GM12878 (cell line): ENCODE measurements around the gene PRRC2B. TPM values are rescaled to one million over a fixed set of nuclear protein-coding genes. Genes with fewer than 3 reads are reported as not detected.

Experiments
- ATAC-seq: fragments of 200-7000 bp; cut with Tn5 transposase; 3 replicates; pipeline ENCODE4 v1.9.1; 2020; ENCODE audit warnings: mild to moderate bottlenecking, moderate library complexity
- BruUV-seq: library from RNA; stranded (reverse); fragments of 400-500 nt; replicated peaks from 2 replicates; lab custom pipeline; 2021; lab: Mats Ljungman, UMichigan
- CTCF ChIA-PET: fragments of 300-600 bp; sonication (Branson Sonifier 250); formaldehyde crosslinking; extraction: SDS; loops from one replicate; lab custom pipeline; 2021; ENCODE audit warnings: inconsistent platforms; lab: Yijun Ruan, JAX
- POLR2A ChIA-PET: fragments of 350-600 bp; formaldehyde crosslinking; extraction: SDS; loops from one replicate; lab custom pipeline; 2021; ENCODE audit warnings: inconsistent platforms; lab: Charles Lee
- RAD21 ChIA-PET: fragments of 300-600 bp; sonication (Branson Sonifier 250); formaldehyde crosslinking; loops from one replicate; lab custom pipeline; 2023; ENCODE audit warnings: antibody characterized with exemption; ENCODE audit not compliant: unreplicated experiment; lab: Charles Lee
- SMC1A ChIA-PET: fragments of 300-600 bp; sonication (Branson Sonifier 250); formaldehyde crosslinking; loops from one replicate; lab custom pipeline; 2023; ENCODE audit not compliant: unreplicated experiment, uncharacterized antibody; lab: Charles Lee
- DNase-seq: peaks from one replicate; pipeline ENCODE4 v3.0.0-alpha.2; 2011; ENCODE audit warnings: low read depth, low spot score
- FAIRE-seq: peaks from 3 replicates; lab custom pipeline; 2011; peaks lifted over from hg19 to GRCh38; lab: Jason Lieb, UNC
- H2AFZ ChIP-seq: 2 replicates; pipeline ENCODE4 v1.6.0; 2011; ENCODE audit warnings: low read depth, low read length, control low read depth; ENCODE audit not compliant: control insufficient read depth
- H3K27ac ChIP-seq: 2 replicates; pipeline ENCODE4 v1.5.1; 2011; ENCODE audit warnings: control low read depth; ENCODE audit not compliant: control insufficient read depth, insufficient read depth
- H3K27me3 ChIP-seq, 2 experiments: replicated peaks in 1 of 2; 2 replicates each; pipeline versions ENCODE4 v1.6.0 to v1.6.1; 2011; ENCODE audit warnings: low read length in 1 of 2; ENCODE audit not compliant: control insufficient read depth in 2 of 2, insufficient read depth in 2 of 2
- H3K36me3 ChIP-seq, 2 experiments: 2 replicates each; pipeline ENCODE4 v1.5.1; 2011; ENCODE audit warnings: low read length in 1 of 2; ENCODE audit not compliant: control insufficient read depth in 2 of 2, insufficient read depth in 2 of 2
- H3K4me1 ChIP-seq: 2 replicates; pipeline ENCODE4 v1.6.1; 2011; ENCODE audit warnings: mild to moderate bottlenecking, low read length, moderate library complexity, mixed read lengths; ENCODE audit not compliant: control insufficient read depth, insufficient read depth
- H3K4me2 ChIP-seq: 2 replicates; pipeline ENCODE4 v1.6.0; 2011; ENCODE audit warnings: control low read depth; ENCODE audit not compliant: control insufficient read depth, insufficient read depth
- H3K4me3 ChIP-seq: fragments of 200-600 bp; sonication (generic); 2 replicates; pipeline ENCODE4 v1.5.1; 2016
- H3K79me2 ChIP-seq: 2 replicates; pipeline ENCODE4 v1.6.0; 2011; ENCODE audit warnings: low read length; ENCODE audit not compliant: control insufficient read depth, insufficient read depth
- H3K9ac ChIP-seq: 2 replicates; pipeline ENCODE4 v1.8.0; 2011; ENCODE audit warnings: low read length, control low read depth, mixed read lengths; ENCODE audit not compliant: control insufficient read depth, insufficient read depth
- H3K9me3 ChIP-seq: replicated peaks from 3 replicates; pipeline ENCODE4 v1.5.1; 2011; ENCODE audit warnings: mild to moderate bottlenecking, low read length; ENCODE audit not compliant: control insufficient read depth, insufficient read depth
- H4K20me1 ChIP-seq: 2 replicates; pipeline ENCODE4 v1.6.0; 2011; ENCODE audit not compliant: control insufficient read depth, insufficient read depth
- ATF7 ChIP-seq: fragments of 450-650 bp; IDR thresholded peaks from 2 replicates; pipeline ENCODE4 v1.6.1; 2016; ENCODE audit warnings: low read depth, mild to moderate bottlenecking
- CBX3 ChIP-seq: fragments of 200-600 bp; sonication (generic); IDR thresholded peaks from 2 replicates; pipeline ENCODE4 v1.6.1; 2016; ENCODE audit warnings: low read depth, borderline replicate concordance
- CEBPB ChIP-seq, 2 experiments: fragments of 150-350 bp in 1 of 2; IDR thresholded peaks; 2 replicates each; pipeline ENCODE4 v1.6.1; 2012 to 2014; ENCODE audit warnings: low read depth in 2 of 2, low read length in 2 of 2, borderline replicate concordance in 1 of 2, inconsistent platforms in 1 of 2
- HDGF ChIP-seq: fragments of 450-650 bp; IDR thresholded peaks from 2 replicates; pipeline ENCODE4 v1.6.1; 2016; ENCODE audit warnings: antibody characterized with exemption
- MEF2B ChIP-seq: fragments of 450-650 bp; IDR thresholded peaks from 2 replicates; pipeline ENCODE4 v1.6.1; 2018; ENCODE audit warnings: mild to moderate bottlenecking, moderate library complexity; ENCODE audit not compliant: partially characterized antibody, poor library complexity, severe bottlenecking
- NR2C1 ChIP-seq: fragments of 450-650 bp; IDR thresholded peaks from 2 replicates; pipeline ENCODE4 v1.6.1; 2017; ENCODE audit warnings: antibody characterized with exemption, mild to moderate bottlenecking, moderate library complexity
- PAX5 ChIP-seq: IDR thresholded peaks from 2 replicates; pipeline ENCODE4 v1.6.1; 2011; ENCODE audit warnings: low read depth, low read length, borderline replicate concordance
- RBBP5 ChIP-seq: fragments of 200-600 bp; sonication (generic); conservative IDR thresholded peaks from 2 replicates; pipeline ENCODE4 v1.6.1; 2016
- SREBF2 ChIP-seq: IDR thresholded peaks from 2 replicates; pipeline ENCODE4 v1.6.1; 2012; ENCODE audit warnings: mild to moderate bottlenecking, low read length
- STAT3 ChIP-seq: IDR thresholded peaks from 2 replicates; pipeline ENCODE4 v1.6.1; 2011; ENCODE audit warnings: low read depth, low read length, improper control_type of control experiment
- TBL1XR1 ChIP-seq: IDR thresholded peaks from 2 replicates; pipeline ENCODE4 v1.6.1; 2012; ENCODE audit warnings: low read depth, low read length, improper control_type of control experiment
- ZBED1 ChIP-seq: IDR thresholded peaks from 2 replicates; pipeline ENCODE4 v1.6.1; 2016; ENCODE audit warnings: borderline replicate concordance
- WGBS: methylation state at CpG from one replicate; pipeline ENCODE4 v1.1.6; 2016; ENCODE audit warnings: low lambda C conversion rate; ENCODE audit not compliant: insufficient replicate concordance, insufficient coverage; ENCODE audit errors: missing lambda C conversion rate; 5-methylcytosine and 5-hydroxymethylcytosine counted together
- in situ Hi-C: fragments of 300-500 bp; cut with MboI; formaldehyde crosslinking; loops from 9 replicates; pipeline ENCODE4 v1.14.3; 2018; ENCODE audit warnings: mixed read lengths
- intact Hi-C: fragments of 100-400 bp; cut with micrococcal nuclease; formaldehyde crosslinking; loops from one replicate; pipeline ENCODE4 v1.14.2; 2022; ENCODE audit not compliant: unreplicated experiment
- polyA plus RNA-seq, 11 experiments: library from polyadenylated mRNA; depleted of rRNA in 4 of 11; unstranded in 6 of 11; stranded (reverse) in 5 of 11; fragments of >200 nt; fragmentation: Nextera tagmentation in 4 of 11; fragmentation: Illumina TruSeq in 1 of 11; extraction: Ambion mirVana in 4 of 11; extraction: Trizol in 1 of 11; gene quantifications; 1 replicate in 1 of 11; 2 replicates in 10 of 11; pipeline versions ENCODE4 v1.2.1 to v1.2.3, GENCODE V29; 2011 to 2016; ENCODE audit warnings: inconsistent platforms in 2 of 11, missing spikeins in 2 of 11, low read depth in 1 of 11
- total RNA-seq, 4 experiments: library from RNA; depleted of rRNA in 3 of 4; stranded (reverse); fragments of >200 nt in 3 of 4; fragmentation: Illumina TruSeq in 1 of 4; extraction: Trizol in 1 of 4; gene quantifications; 2 replicates each; pipeline versions ENCODE4 v1.2.1 to v1.2.3, GENCODE V29; 2013 to 2021
- TF ChIP-seq, protein P1 (sequence below): fragments of 450-650 bp; IDR thresholded peaks from 2 replicates; pipeline ENCODE4 v1.6.1; 2016; ENCODE audit warnings: mild to moderate bottlenecking, moderate library complexity, borderline replicate concordance
- TF ChIP-seq, protein P2 (sequence below): IDR thresholded peaks from 2 replicates; pipeline ENCODE4 v1.6.1; 2011; ENCODE audit warnings: borderline replicate concordance, low read depth, mild to moderate bottlenecking, moderate library complexity, low read length; ENCODE audit not compliant: insufficient read depth, poor library complexity, severe bottlenecking

Gene PRRC2B
- total and polyA plus RNA-seq, 10 of the 15 experiments (the other 5 are each of a cell fraction or from before 2014, with no cell fraction given): 0.84 to 155 (median 28.7) TPM

DNA sequence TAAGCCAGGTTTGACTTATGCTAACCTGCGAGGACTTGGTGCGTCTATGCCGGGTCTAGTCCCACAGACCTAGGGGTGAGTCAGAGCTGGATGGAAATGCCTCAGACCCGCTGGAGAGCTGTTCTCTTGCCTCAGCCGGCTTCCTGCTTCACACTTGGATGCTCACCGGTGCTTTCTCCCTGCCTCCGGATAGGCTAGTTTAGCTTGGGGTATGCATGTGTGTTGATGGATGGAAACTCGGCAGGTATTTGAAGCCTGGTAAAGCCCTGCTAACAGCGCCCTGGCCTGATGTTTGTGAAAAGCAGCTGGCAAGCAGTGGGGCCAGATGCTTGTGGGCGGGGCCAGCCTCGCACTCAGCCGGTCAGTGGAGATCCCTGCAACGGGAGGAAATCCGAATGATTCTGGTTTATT lies 29.3 kb downstream of the PRRC2B start:
- RAD21 ChIA-PET: no interaction called here
- SMC1A ChIA-PET: no interaction called here
- CTCF ChIA-PET: no interaction called here
- no peaks in the 10 kb centered on the region for H3K27me3 ChIP-seq
- no peak overlapping the region for H2AFZ ChIP-seq
- H3K4me2 ChIP-seq: no peak overlapping the region
- H3K9ac ChIP-seq: no peak overlapping the region
- POLR2A ChIA-PET: no interaction called here
- peaks cover 13 to 20% of the 10 kb centered on the region in 2 experiments; a peak in 3 of 4 replicates for H3K36me3 ChIP-seq
- H3K79me2 ChIP-seq: peaks cover 81% of the 10 kb centered on the region
- no peak overlapping the region for H3K27ac ChIP-seq
- no peaks in the 10 kb centered on the region; the same call in 1 of the 2 replicates for H3K4me1 ChIP-seq
- intact Hi-C loops: no loop called here
- H3K9me3 ChIP-seq: no peaks in the 10 kb centered on the region
- FAIRE-seq: no peak
- no peak for TF ChIP-seq CBX3
- TF ChIP-seq, protein P1, sequence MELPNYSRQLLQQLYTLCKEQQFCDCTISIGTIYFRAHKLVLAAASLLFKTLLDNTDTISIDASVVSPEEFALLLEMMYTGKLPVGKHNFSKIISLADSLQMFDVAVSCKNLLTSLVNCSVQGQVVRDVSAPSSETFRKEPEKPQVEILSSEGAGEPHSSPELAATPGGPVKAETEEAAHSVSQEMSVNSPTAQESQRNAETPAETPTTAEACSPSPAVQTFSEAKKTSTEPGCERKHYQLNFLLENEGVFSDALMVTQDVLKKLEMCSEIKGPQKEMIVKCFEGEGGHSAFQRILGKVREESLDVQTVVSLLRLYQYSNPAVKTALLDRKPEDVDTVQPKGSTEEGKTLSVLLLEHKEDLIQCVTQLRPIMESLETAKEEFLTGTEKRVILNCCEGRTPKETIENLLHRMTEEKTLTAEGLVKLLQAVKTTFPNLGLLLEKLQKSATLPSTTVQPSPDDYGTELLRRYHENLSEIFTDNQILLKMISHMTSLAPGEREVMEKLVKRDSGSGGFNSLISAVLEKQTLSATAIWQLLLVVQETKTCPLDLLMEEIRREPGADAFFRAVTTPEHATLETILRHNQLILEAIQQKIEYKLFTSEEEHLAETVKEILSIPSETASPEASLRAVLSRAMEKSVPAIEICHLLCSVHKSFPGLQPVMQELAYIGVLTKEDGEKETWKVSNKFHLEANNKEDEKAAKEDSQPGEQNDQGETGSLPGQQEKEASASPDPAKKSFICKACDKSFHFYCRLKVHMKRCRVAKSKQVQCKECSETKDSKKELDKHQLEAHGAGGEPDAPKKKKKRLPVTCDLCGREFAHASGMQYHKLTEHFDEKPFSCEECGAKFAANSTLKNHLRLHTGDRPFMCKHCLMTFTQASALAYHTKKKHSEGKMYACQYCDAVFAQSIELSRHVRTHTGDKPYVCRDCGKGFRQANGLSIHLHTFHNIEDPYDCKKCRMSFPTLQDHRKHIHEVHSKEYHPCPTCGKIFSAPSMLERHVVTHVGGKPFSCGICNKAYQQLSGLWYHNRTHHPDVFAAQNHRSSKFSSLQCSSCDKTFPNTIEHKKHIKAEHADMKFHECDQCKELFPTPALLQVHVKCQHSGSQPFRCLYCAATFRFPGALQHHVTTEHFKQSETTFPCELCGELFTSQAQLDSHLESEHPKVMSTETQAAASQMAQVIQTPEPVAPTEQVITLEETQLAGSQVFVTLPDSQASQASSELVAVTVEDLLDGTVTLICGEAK: no peak
- no peak for TF ChIP-seq PAX5
- no peak for TF ChIP-seq NR2C1
- TF ChIP-seq TBL1XR1: no peak
- no peak for TF ChIP-seq ATF7
- TF ChIP-seq SREBF2: no peak
- TF ChIP-seq, protein P2, sequence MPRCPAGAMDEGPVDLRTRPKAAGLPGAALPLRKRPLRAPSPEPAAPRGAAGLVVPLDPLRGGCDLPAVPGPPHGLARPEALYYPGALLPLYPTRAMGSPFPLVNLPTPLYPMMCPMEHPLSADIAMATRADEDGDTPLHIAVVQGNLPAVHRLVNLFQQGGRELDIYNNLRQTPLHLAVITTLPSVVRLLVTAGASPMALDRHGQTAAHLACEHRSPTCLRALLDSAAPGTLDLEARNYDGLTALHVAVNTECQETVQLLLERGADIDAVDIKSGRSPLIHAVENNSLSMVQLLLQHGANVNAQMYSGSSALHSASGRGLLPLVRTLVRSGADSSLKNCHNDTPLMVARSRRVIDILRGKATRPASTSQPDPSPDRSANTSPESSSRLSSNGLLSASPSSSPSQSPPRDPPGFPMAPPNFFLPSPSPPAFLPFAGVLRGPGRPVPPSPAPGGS: no peak
- no peak for TF ChIP-seq HDGF
- no peak for TF ChIP-seq ZBED1
- TF ChIP-seq MEF2B: no peak
- no peak for TF ChIP-seq STAT3
- TF ChIP-seq CEBPB (IDR thresholded peaks at IDR 0.05; ENCODE audit: borderline replicate concordance in 1 of 2, low read depth in 2 of 2, low read length in 2 of 2): no peak
- no peak for TF ChIP-seq RBBP5
- TF ChIP-seq, all 136 proteins: peak for 0
- no TSS peak for BruUV-seq
- in situ Hi-C loops: no loop called here
- 3% methylated on average over 13 of the region's 14 CpGs for WGBS
- no peak overlapping the region for H3K4me3 ChIP-seq
- peaks cover 25% of the 10 kb centered on the region for H4K20me1 ChIP-seq
- ATAC-seq (no peak), DNase-seq (peak; percentile 20)
